Measurements from ENCODE around the gene NYNRIN.

GRCh38 chr14:24426150-24426911 lies 27.5 kb downstream of the NYNRIN start:
- TF ChIP-seq CREB1 (CRISPR knock-in tag; IDR thresholded peaks at IDR 0.05; ENCODE audit: low read depth) (no peak), POLR2AphosphoS5 (IDR thresholded peaks at IDR 0.05; ENCODE audit: low read depth) (no peak), CTCF (conservative IDR thresholded peaks at IDR 0.05; ENCODE audit: low read depth in 2 of 2) (no peak), JUNB (IDR thresholded peaks at IDR 0.05; ENCODE audit: unreplicated experiment) (no peak), REST (IDR thresholded peaks at IDR 0.05; ENCODE audit: unreplicated experiment) (no peak), EZH2phosphoT487 (IDR thresholded peaks at IDR 0.05; ENCODE audit: unreplicated experiment) (no peak), ETS1 (IDR thresholded peaks at IDR 0.05) (no peak)

All from GM23338 (cell line).